Nephron (organoid): Measurements from ENCODE around the gene SOX1.

ENCODE experiments used
- H3K27ac Mint-ChIP-seq, 3 experiments: 2 replicates each; pipeline ENCODE4 v1.8.0; 2020; ENCODE audit warnings: mixed read lengths in 3 of 3, mild to moderate bottlenecking in 2 of 3, moderate library complexity in 1 of 3
- H3K27me3 Mint-ChIP-seq: 2 replicates; pipeline ENCODE4 v1.8.0; 2021; ENCODE audit warnings: low read depth, mild to moderate bottlenecking, moderate library complexity, mixed read lengths
- H3K36me3 Mint-ChIP-seq: 2 replicates; pipeline ENCODE4 v1.8.0; 2020; ENCODE audit warnings: low read depth, mixed read lengths
- H3K4me1 Mint-ChIP-seq: 2 replicates; pipeline ENCODE4 v1.8.0; 2020; ENCODE audit warnings: mixed read lengths
- H3K4me3 Mint-ChIP-seq, 3 experiments: 2 replicates each; pipeline ENCODE4 v1.8.0; 2020; ENCODE audit warnings: mild to moderate bottlenecking in 3 of 3, mixed read lengths in 3 of 3, moderate library complexity in 2 of 3
- H3K9me3 Mint-ChIP-seq: 2 replicates; pipeline ENCODE4 v1.8.0; 2020; ENCODE audit warnings: mixed read lengths
- CTCF ChIP-seq, 3 experiments: fragments of 200-600 bp; sonication (generic); IDR thresholded peaks; one replicate each; pipeline ENCODE4 v1.5.0; 2021; ENCODE audit warnings: antibody characterized with exemption in 3 of 3; ENCODE audit not compliant: unreplicated experiment in 3 of 3

SOX1 gene

GRCh38 chr13:112053167-112053743 is 13.7 kb upstream of the SOX1 start:
- Mint-ChIP-seq H3K27me3 (peaks cover 98% of the 10 kb centered on the region), H3K4me3 (peak overlapping the region in 1 of 3 experiments; percentile 2), H3K4me1 (peaks cover 9% of the 10 kb centered on the region), H3K9me3 (peaks cover 9% of the 10 kb centered on the region), H3K36me3 (no peaks in the 10 kb centered on the region), H3K27ac (no peak overlapping the region)
- TF ChIP-seq CTCF (IDR thresholded peaks at IDR 0.05; ENCODE audit: unreplicated experiment in 3 of 3): no peak

GRCh38 chr13:112053744-112054615 is 13.0 kb upstream of the SOX1 start:
- Mint-ChIP-seq H3K4me1 (peaks cover 9% of the 10 kb centered on the region), H3K36me3 (no peaks in the 10 kb centered on the region), H3K27ac (no peak overlapping the region), H3K27me3 (peaks cover 98% of the 10 kb centered on the region), H3K4me3 (no peak overlapping the region), H3K9me3 (peaks cover 9% of the 10 kb centered on the region)
- TF ChIP-seq CTCF (IDR thresholded peaks at IDR 0.05; ENCODE audit: unreplicated experiment in 3 of 3): no peak

GRCh38 chr13:112054616-112055015 is 12.3 kb upstream of the SOX1 start:
- TF ChIP-seq CTCF (IDR thresholded peaks at IDR 0.05; ENCODE audit: unreplicated experiment in 3 of 3): no peak
- peaks cover 9% of the 10 kb centered on the region for H3K9me3 Mint-ChIP-seq
- H3K4me1 Mint-ChIP-seq: peaks cover 9% of the 10 kb centered on the region
- H3K4me3 Mint-ChIP-seq: peak overlapping the region; percentile 51 to 70 (median 64)
- H3K27me3 Mint-ChIP-seq: peaks cover 100% of the 10 kb centered on the region
- no peaks in the 10 kb centered on the region for H3K36me3 Mint-ChIP-seq
- no peak overlapping the region for H3K27ac Mint-ChIP-seq

DNA sequence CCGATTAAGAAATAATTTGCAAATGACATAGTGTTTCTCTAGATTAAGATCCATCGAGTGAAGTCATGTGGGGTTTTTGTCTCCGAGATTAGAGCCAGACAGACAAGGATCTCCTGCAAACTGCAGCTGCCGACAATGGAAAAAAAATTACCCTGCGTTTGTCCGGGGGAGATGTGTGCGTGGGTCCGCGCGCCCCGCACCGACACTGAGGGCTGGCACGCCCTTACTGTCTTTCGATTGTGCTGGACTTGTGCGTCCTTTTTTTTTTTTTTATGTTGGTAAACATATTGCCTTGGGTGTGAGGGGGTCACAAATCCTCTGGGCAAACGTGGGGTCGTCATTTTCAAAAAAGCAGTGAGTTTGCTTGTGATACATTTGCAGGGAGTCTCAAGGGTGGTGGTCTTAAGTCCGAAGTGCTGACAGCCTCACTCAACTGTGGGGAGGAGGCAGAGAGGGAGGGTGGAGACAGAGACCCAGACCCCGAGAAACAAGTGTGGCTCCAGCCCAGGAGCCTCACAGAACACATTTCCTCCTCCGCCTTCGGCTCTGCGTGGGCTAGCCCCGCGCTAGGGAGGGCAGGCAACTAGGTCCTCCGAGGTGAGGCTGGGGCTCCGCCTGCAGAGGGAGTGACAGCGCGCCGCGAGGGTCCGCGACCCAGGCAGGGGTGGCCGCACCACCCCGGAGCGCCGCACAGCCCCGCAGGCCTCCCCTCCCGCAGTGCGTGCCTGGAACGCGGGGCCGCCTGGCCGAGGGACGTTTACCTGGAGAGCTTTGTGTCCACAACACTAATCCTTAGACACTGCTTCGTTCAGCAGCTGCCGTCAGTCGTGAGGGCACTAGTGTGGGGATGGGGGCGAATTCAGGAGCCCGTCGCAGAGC is 11.7 kb upstream of the SOX1 start:
- H3K27ac Mint-ChIP-seq: no peak overlapping the region
- peak overlapping the region; percentile 51 to 70 (median 64) for H3K4me3 Mint-ChIP-seq
- no peak for TF ChIP-seq CTCF (IDR thresholded peaks at IDR 0.05; ENCODE audit: unreplicated experiment in 3 of 3)
- no peaks in the 10 kb centered on the region for H3K36me3 Mint-ChIP-seq
- peaks cover 9% of the 10 kb centered on the region for H3K4me1 Mint-ChIP-seq
- peaks cover 7% of the 10 kb centered on the region for H3K9me3 Mint-ChIP-seq
- peaks cover 100% of the 10 kb centered on the region for H3K27me3 Mint-ChIP-seq

DNA sequence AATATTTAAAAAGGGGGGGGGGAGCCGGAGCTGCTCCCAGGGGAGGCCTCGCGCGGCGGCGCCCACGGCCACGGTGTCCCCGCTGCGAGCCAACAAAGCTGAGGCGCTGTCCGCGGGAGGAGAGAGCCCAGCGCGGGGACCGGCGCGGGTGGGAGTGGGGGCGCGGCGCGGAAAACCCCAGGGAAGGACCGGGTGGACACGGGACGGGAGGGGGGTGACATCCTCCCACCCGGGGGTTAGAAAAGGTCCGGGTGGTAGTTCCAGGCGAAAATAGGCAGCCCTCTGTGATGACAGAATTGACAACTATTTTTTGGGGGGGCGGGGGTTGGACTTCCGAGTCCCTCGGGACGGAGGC is 11.1 kb upstream of the SOX1 start:
- H3K36me3 Mint-ChIP-seq: no peaks in the 10 kb centered on the region
- H3K4me1 Mint-ChIP-seq: peaks cover 14% of the 10 kb centered on the region
- no peak overlapping the region for H3K27ac Mint-ChIP-seq
- peak overlapping the region in 2 of 3 experiments; percentile 42 to 51 for H3K4me3 Mint-ChIP-seq
- no peak for TF ChIP-seq CTCF (IDR thresholded peaks at IDR 0.05; ENCODE audit: unreplicated experiment in 3 of 3)
- H3K9me3 Mint-ChIP-seq: peaks cover 7% of the 10 kb centered on the region
- peaks cover 100% of the 10 kb centered on the region for H3K27me3 Mint-ChIP-seq
